ENCODE measurements around the gene FKBP9.

Gene FKBP9

DNA sequence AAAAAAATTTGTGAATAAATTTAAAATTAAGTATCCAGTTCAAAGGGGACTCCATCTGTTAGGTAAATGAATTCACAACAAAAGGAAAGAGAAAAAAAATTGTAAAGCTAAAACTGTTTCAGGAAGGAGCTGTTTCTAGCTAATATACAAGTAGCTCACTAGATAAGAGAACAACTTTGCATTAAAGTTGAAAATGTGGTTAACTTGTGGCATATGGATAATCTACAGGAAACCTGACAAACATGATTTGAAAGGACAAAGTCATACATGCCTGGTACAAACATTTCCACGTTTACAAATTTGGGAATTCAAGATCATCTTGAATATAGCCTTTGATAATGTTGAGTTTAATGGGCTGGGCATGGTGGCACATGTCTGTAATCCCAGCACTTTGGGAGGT is 96.5 kb downstream of the FKBP9 start:
- no peak for TF ChIP-seq CTCF (IDR thresholded peaks at IDR 0.05; ENCODE audit: low read depth, low read length, missing control alignments)
- no peak for DNase-seq (ENCODE audit: extremely low read depth, low read depth)
- H3K4me3 ChIP-seq (replicated peaks; ENCODE audit: low read depth, low read length): no peak overlapping the region

DNA sequence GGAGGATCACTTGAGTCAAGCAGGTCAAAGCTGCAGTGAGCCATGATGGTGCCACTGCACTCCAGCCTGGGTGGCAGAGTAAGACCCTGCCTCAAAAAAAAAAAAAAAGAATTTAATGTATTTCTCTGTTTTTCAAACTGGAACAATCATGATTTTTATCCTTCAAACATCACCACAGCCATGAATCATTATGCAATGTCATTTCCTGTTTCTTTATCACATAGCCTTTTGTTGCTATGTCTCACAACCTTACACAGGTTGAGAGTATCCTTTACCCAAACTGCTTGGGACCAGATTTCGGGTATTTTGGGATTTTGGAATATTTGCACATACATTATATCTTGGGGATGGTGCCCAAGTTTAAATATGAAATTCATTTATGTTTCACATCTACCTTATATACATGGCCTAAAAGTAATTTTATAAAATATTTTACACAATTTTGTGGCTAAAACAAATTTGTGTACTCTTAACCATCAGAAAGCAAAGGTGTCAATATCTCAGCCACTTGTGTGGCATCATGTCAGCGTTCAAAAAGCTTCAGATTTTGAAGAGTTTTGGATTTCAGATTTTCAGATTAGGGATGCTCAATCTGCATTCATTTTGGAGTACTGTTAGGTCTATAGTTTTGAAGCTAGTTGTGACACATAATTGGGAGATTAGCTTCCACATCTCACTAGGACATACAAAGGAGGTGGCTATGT is 97.2 kb downstream of the FKBP9 start:
- no peak for TF ChIP-seq CTCF (IDR thresholded peaks at IDR 0.05; ENCODE audit: low read depth, low read length, missing control alignments)
- no peak for DNase-seq (ENCODE audit: extremely low read depth, low read depth)
- H3K4me3 ChIP-seq (replicated peaks; ENCODE audit: low read depth, low read length): no peak overlapping the region

- no peak overlapping the region for H3K4me3 ChIP-seq (replicated peaks; ENCODE audit: low read depth, low read length)
- no peak for DNase-seq (ENCODE audit: extremely low read depth, low read depth)
- TF ChIP-seq CTCF (IDR thresholded peaks at IDR 0.05; ENCODE audit: low read depth, low read length, missing control alignments): no peak
These were observed 97.9 kb downstream of the FKBP9 start for GRCh38 chr7:33055158-33055557.
